Dermis lymphatic vessel endothelial cell (primary cell): ENCODE data around the gene GBP1. TPM values are rescaled to one million over a fixed set of nuclear protein-coding genes. Genes with fewer than 3 reads are reported as not detected.

ENCODE experiments used
- total RNA-seq: library from RNA; depleted of rRNA; stranded (reverse); fragments of >200 nt; gene quantifications from 2 replicates; pipeline ENCODE4 v1.2.1, GENCODE V29; 2014

The GBP1 gene, protein sequence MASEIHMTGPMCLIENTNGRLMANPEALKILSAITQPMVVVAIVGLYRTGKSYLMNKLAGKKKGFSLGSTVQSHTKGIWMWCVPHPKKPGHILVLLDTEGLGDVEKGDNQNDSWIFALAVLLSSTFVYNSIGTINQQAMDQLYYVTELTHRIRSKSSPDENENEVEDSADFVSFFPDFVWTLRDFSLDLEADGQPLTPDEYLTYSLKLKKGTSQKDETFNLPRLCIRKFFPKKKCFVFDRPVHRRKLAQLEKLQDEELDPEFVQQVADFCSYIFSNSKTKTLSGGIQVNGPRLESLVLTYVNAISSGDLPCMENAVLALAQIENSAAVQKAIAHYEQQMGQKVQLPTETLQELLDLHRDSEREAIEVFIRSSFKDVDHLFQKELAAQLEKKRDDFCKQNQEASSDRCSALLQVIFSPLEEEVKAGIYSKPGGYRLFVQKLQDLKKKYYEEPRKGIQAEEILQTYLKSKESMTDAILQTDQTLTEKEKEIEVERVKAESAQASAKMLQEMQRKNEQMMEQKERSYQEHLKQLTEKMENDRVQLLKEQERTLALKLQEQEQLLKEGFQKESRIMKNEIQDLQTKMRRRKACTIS
- 3.4 and 6.5 TPM in 2 replicates for total RNA-seq

GRCh38 chr1:89065079-89065868 lies at the start of gene GBP1:
GBP1 (minus strand) TSS chr1:89065208; CDS start chr1:89063234, 1,974 bp downstream.

GRCh38 chr1:89022167-89022959 lies 42.6 kb downstream of the GBP1 start, which contains the start of gene GBP3:
GBP3 (minus strand) TSS chr1:89022866; CDS start chr1:89020721, 2,145 bp downstream.

Other genes with a start within 250 kb of the GBP1 start
- 38.3 and 45.6 TPM in 2 replicates for gene GTF2B, start 173.6 kb downstream of the GBP1 start, total RNA-seq
- gene KYAT3, start 72.6 kb downstream of the GBP1 start, total RNA-seq, result 17.4 and 17.9 TPM in 2 replicates
- 6.0 and 8.2 TPM in 2 replicates for gene RBMXL1, start 72.6 kb downstream of the GBP1 start, total RNA-seq
- 4.9 and 6.2 TPM in 2 replicates for gene GBP3, start 42.3 kb downstream of the GBP1 start, total RNA-seq
- gene GBP2, start 60.9 kb upstream of the GBP1 start, total RNA-seq, result 13.4 and 31.6 TPM in 2 replicates
- not detected in 2 replicates for gene GBP7, start 110.8 kb upstream of the GBP1 start, total RNA-seq
- gene GBP4, start 133.7 kb upstream of the GBP1 start, total RNA-seq, result 0.54 and 1.0 TPM in 2 replicates
- gene GBP5, start 207.7 kb upstream of the GBP1 start, total RNA-seq, result under 0.01 TPM in 2 replicates